A549 (cell line): ENCODE measurements around the gene PCNX4. TPM values are rescaled to one million over a fixed set of nuclear protein-coding genes. Genes with fewer than 3 reads are reported as not detected.

Source experiments
- ATAC-seq, 2 experiments: fragments of 200-7000 bp in 1 of 2; fragments of >200 bp in 1 of 2; cut with Nextera tagmentation in 1 of 2; cut with Tn5 transposase in 1 of 2; 3 replicates each; pipeline versions ENCODE4 v1.8.0 to v1.9.1; 2018 to 2020; ENCODE audit warnings: mild to moderate bottlenecking in 1 of 2, moderate library complexity in 1 of 2
- CTCF ChIA-PET: fragments of 300-600 bp; sonication (Branson Sonifier 250); formaldehyde crosslinking; extraction: SDS; loops from one replicate; lab custom pipeline; 2021; ENCODE audit warnings: antibody characterized with exemption, inconsistent platforms; lab: Yijun Ruan, JAX
- POLR2A ChIA-PET: fragments of 350-600 bp; formaldehyde crosslinking; extraction: SDS; loops from one replicate; lab custom pipeline; 2021; ENCODE audit warnings: antibody characterized with exemption, inconsistent platforms; lab: Yijun Ruan, JAX
- DNase-seq, 2 experiments: peaks; one replicate each; pipeline versions ENCODE4 v3.0.0 to v3.0.0-alpha.2; 2011 to 2016; ENCODE audit warnings: low read depth in 1 of 2, low spot score in 1 of 2
- FAIRE-seq: peaks from 2 replicates; lab custom pipeline; 2011; peaks lifted over from hg19 to GRCh38; lab: Jason Lieb, UNC
- H3K27ac ChIP-seq, 2 experiments: fragments of >200 bp; sonication (Bioruptor Twin); formaldehyde crosslinking; 3 replicates each; pipeline ENCODE4 v1.5.1; 2016 to 2017
- H3K4me1 ChIP-seq: fragments of >200 bp; sonication (Bioruptor Twin); formaldehyde crosslinking; 3 replicates; pipeline ENCODE4 v1.6.1; 2016
- H3K4me2 ChIP-seq: fragments of >200 bp; sonication (Bioruptor Twin); formaldehyde crosslinking; 3 replicates; pipeline ENCODE4 v1.6.1; 2016
- H3K4me3 ChIP-seq: fragments of >200 bp; sonication (Bioruptor Twin); formaldehyde crosslinking; 3 replicates; pipeline ENCODE4 v1.5.1; 2016
- H3K9me3 ChIP-seq: fragments of >200 bp; sonication (Bioruptor Twin); formaldehyde crosslinking; 3 replicates; pipeline ENCODE4 v1.6.1; 2016
- ATOH8 ChIP-seq: fragments of 250-450 bp; sonication (Bioruptor Pico); IDR thresholded peaks from 2 replicates; pipeline ENCODE4 v1.5.0; 2020; ENCODE audit warnings: low read depth, mild to moderate bottlenecking, moderate library complexity
- CHD2 ChIP-seq: fragments of 150-350 bp; IDR thresholded peaks from 2 replicates; pipeline ENCODE4 v1.6.1; 2014; ENCODE audit warnings: low read length; ENCODE audit not compliant: partially characterized antibody
- E2F6 ChIP-seq: IDR thresholded peaks from 2 replicates; pipeline ENCODE4 v1.6.1; 2012; ENCODE audit warnings: low read depth, borderline replicate concordance
- EHMT2 ChIP-seq: fragments of 200-600 bp; sonication (generic); IDR thresholded peaks from 2 replicates; pipeline ENCODE4 v1.6.1; 2016; ENCODE audit warnings: antibody characterized with exemption, low read depth, mild to moderate bottlenecking, moderate library complexity
- FOSB ChIP-seq: fragments of 250-450 bp; sonication (Bioruptor Pico); IDR thresholded peaks from 2 replicates; pipeline ENCODE4 v1.5.0; 2020; ENCODE audit warnings: mild to moderate bottlenecking, moderate library complexity
- HDAC2 ChIP-seq: fragments of 200-600 bp; sonication (generic); IDR thresholded peaks from 2 replicates; pipeline ENCODE4 v1.6.1; 2016
- HMGXB4 ChIP-seq: fragments of 250-450 bp; sonication (Bioruptor Pico); IDR thresholded peaks from 2 replicates; pipeline ENCODE4 v1.5.0; 2021; ENCODE audit warnings: mild to moderate bottlenecking, moderate library complexity, borderline replicate concordance
- JUN ChIP-seq, 2 experiments: fragments of >200 bp; sonication (Bioruptor Twin); formaldehyde crosslinking; IDR thresholded peaks; 2 replicates in 1 of 2; 3 replicates in 1 of 2; pipeline ENCODE4 v1.6.1; 2016 to 2017
- MAX ChIP-seq: IDR thresholded peaks from 2 replicates; pipeline ENCODE4 v1.6.1; 2012
- NR3C1 ChIP-seq: fragments of >200 bp; sonication (Bioruptor Twin); formaldehyde crosslinking; IDR thresholded peaks from 3 replicates; pipeline ENCODE4 v1.6.1; 2017
- RAD21 ChIP-seq, 2 experiments: fragments of >200 bp in 1 of 2; sonication (Bioruptor Twin) in 1 of 2; formaldehyde crosslinking in 1 of 2; IDR thresholded peaks in 1 of 2; conservative IDR thresholded peaks in 1 of 2; 2 replicates in 1 of 2; 3 replicates in 1 of 2; pipeline ENCODE4 v1.6.1; 2012 to 2018; ENCODE audit warnings: inconsistent platforms in 1 of 2
- RARB ChIP-seq: fragments of 250-450 bp; sonication (Bioruptor Pico); IDR thresholded peaks from 2 replicates; pipeline ENCODE4 v1.8.0; 2021; ENCODE audit warnings: mild to moderate bottlenecking, moderate library complexity
- RCOR1 ChIP-seq: fragments of 150-350 bp; IDR thresholded peaks from 2 replicates; pipeline ENCODE4 v1.6.1; 2014; ENCODE audit warnings: antibody characterized with exemption, low read length, low read depth
- REST ChIP-seq: fragments of 200-600 bp; sonication (generic); IDR thresholded peaks from 2 replicates; pipeline ENCODE4 v1.6.1; 2016; ENCODE audit warnings: antibody characterized with exemption, mild to moderate bottlenecking, moderate library complexity
- RFX5 ChIP-seq: fragments of 450-650 bp; IDR thresholded peaks from 2 replicates; pipeline ENCODE4 v1.7.1; 2014; ENCODE audit warnings: antibody characterized with exemption, mild to moderate bottlenecking, moderate library complexity
- RNF2 ChIP-seq: fragments of 200-600 bp; sonication (generic); IDR thresholded peaks from 2 replicates; pipeline ENCODE4 v1.6.1; 2016; ENCODE audit warnings: low read depth, mild to moderate bottlenecking, antibody characterized with exemption, moderate library complexity, borderline replicate concordance
- SMC3 ChIP-seq: fragments of >200 bp; sonication (Bioruptor Twin); formaldehyde crosslinking; IDR thresholded peaks from 3 replicates; pipeline ENCODE4 v1.6.1; 2018; ENCODE audit warnings: inconsistent platforms
- TFCP2L1 ChIP-seq: fragments of 250-450 bp; sonication (Bioruptor Pico); IDR thresholded peaks from 2 replicates; pipeline ENCODE4 v1.5.0; 2021; ENCODE audit warnings: mild to moderate bottlenecking
- ZC3H11A ChIP-seq: fragments of 450-650 bp; IDR thresholded peaks from 2 replicates; pipeline ENCODE4 v1.6.1; 2014; ENCODE audit warnings: antibody characterized with exemption, mild to moderate bottlenecking
- WGBS: methylation state at CpG from one replicate; pipeline ENCODE4 v1.1.6; 2017; ENCODE audit errors: missing lambda C conversion rate; 5-methylcytosine and 5-hydroxymethylcytosine counted together
- polyA plus RNA-seq, 4 experiments: library from polyadenylated mRNA; depleted of rRNA in 3 of 4; stranded (reverse); fragments of >200 nt; fragmentation: RNase III in 1 of 4; extraction: RNeasy Plus Mini Kit Qiagen cat#74134 plus additional on column Dnase treatment in 1 of 4; gene quantifications; 2 replicates in 3 of 4; 3 replicates in 1 of 4; pipeline ENCODE4 v1.2.3, GENCODE V29; 2011 to 2017

The PCNX4 gene
- polyA plus RNA-seq, 2 of the 4 experiments (the other 2 are of a cell fraction), result 24.2 to 51.0 TPM

- Histone ChIP-seq H3K4me1 (no peaks in the 10 kb centered on the region), H3K9me3 (no peaks in the 10 kb centered on the region), H3K4me2 (no peak overlapping the region), H3K27ac (no peak overlapping the region), H3K4me3 (no peak overlapping the region)
- ATAC-seq (no peak), DNase-seq (no peak), FAIRE-seq (no peak)
- CTCF ChIA-PET, result interaction anchor here (0.9 to 1.6 kb wide), 2 partner anchors 117 to 250 kb away, joined by 3 read pairs; no protein-coding TSS in a partner anchor
- TF ChIP-seq JUN (IDR thresholded peaks at IDR 0.05) (no peak), EHMT2 (no peak), FOSB (CRISPR knock-in tag) (no peak)
- 49% methylated on average over 2 of the region's 2 CpGs for WGBS
- POLR2A ChIA-PET, result no interaction called here
These were observed 123.4 kb downstream of the PCNX4 start for GRCh38 chr14:60215127-60215444.

GRCh38 chr14:60215520-60216420 is 124.0 kb downstream of the PCNX4 start:
- no peak overlapping the region for H3K27ac ChIP-seq
- ATAC-seq (no peak), FAIRE-seq (no peak), DNase-seq (no peak)
- H3K4me3 ChIP-seq, result no peak overlapping the region
- H3K9me3 ChIP-seq, result no peaks in the 10 kb centered on the region
- no peaks in the 10 kb centered on the region for H3K4me1 ChIP-seq
- ChIA-PET CTCF (interaction anchor here (0.9 to 1.6 kb wide), 2 partner anchors 116 to 251 kb away, joined by 3 read pairs; no protein-coding TSS in a partner anchor), POLR2A (no interaction called here)
- H3K4me2 ChIP-seq, result no peak overlapping the region
- WGBS, result 51% methylated on average over 4 of the region's 4 CpGs
- TF ChIP-seq RCOR1 (no peak), REST (no peak), RFX5 (no peak), E2F6 (no peak), CHD2 (no peak), SMC3 (no peak), HMGXB4 (no peak), RAD21 (conservative IDR thresholded peaks at IDR 0.05 in 1 of 2, IDR thresholded peaks at IDR 0.05 in 1 of 2) (no peak), ATOH8 (CRISPR knock-in tag) (no peak), JUN (IDR thresholded peaks at IDR 0.05) (no peak), RARB (CRISPR knock-in tag) (no peak), TFCP2L1 (CRISPR knock-in tag) (no peak), HDAC2 (no peak), MAX (no peak), RNF2 (no peak), NR3C1 (no peak), ZC3H11A (no peak)
- TF ChIP-seq, all 56 proteins: peak for 0
